Common myeloid progenitor, CD34-positive (primary cell): ENCODE results near the gene MXRA8.

Source experiments
- CTCF ChIA-PET: fragments of 350-600 bp; sonication (Branson Sonifier 250); formaldehyde crosslinking; loops from one replicate; lab custom pipeline; 2021; ENCODE audit warnings: antibody characterized with exemption; lab: Charles Lee
- POLR2A ChIA-PET: fragments of 350-600 bp; sonication (Branson Sonifier 250); formaldehyde crosslinking; loops from one replicate; lab custom pipeline; 2021; ENCODE audit warnings: antibody characterized with exemption; lab: Charles Lee
- DNase-seq, 3 donors: peaks; one replicate each; pipeline versions ENCODE4 v3.0.0 to v3.0.0-alpha.2; 2013
- H3K27ac ChIP-seq, 2 experiments: 1 replicate in 1 of 2; 2 replicates in 1 of 2; pipeline ENCODE4 v1.7.0; 2013; ENCODE audit warnings: inconsistent platforms in 2 of 2, low read length in 2 of 2, mild to moderate bottlenecking in 2 of 2, low read depth in 1 of 2, moderate library complexity in 1 of 2; ENCODE audit not compliant: severe bottlenecking in 2 of 2, insufficient read depth in 1 of 2, poor library complexity in 1 of 2
- H3K27me3 ChIP-seq, 5 experiments: replicated peaks in 2 of 5; 1 replicate in 3 of 5; 2 replicates in 2 of 5; pipeline versions ENCODE4 v1.6.1 to v1.7.0; 2013; ENCODE audit warnings: low read length in 4 of 5, mild to moderate bottlenecking in 2 of 5, moderate library complexity in 2 of 5, inconsistent platforms in 1 of 5; ENCODE audit not compliant: insufficient read depth in 5 of 5, control insufficient read depth in 4 of 5
- H3K36me3 ChIP-seq, 4 experiments: 1 replicate in 2 of 4; 2 replicates in 2 of 4; pipeline versions ENCODE4 v1.6.1 to v1.7.0; 2013; ENCODE audit warnings: low read length in 3 of 4, control low read depth in 1 of 4, mild to moderate bottlenecking in 1 of 4; ENCODE audit not compliant: control insufficient read depth in 4 of 4, insufficient read depth in 4 of 4
- H3K4me1 ChIP-seq, 4 experiments: 1 replicate in 3 of 4; 2 replicates in 1 of 4; pipeline versions ENCODE4 v1.6.1 to v1.7.1; 2013; ENCODE audit warnings: low read length in 3 of 4, mild to moderate bottlenecking in 3 of 4, control low read depth in 1 of 4, inconsistent platforms in 1 of 4, moderate library complexity in 1 of 4; ENCODE audit not compliant: control insufficient read depth in 4 of 4, insufficient read depth in 4 of 4; ENCODE audit errors: control extremely low read depth in 1 of 4
- H3K4me3 ChIP-seq, 7 experiments: 1 replicate in 4 of 7; 2 replicates in 3 of 7; pipeline versions ENCODE4 v1.5.1 to v1.7.0; 2013; ENCODE audit warnings: mild to moderate bottlenecking in 7 of 7, low read length in 6 of 7, moderate library complexity in 6 of 7, inconsistent platforms in 2 of 7, low read depth in 2 of 7, control low read depth in 1 of 7; ENCODE audit not compliant: insufficient read depth in 4 of 7, control insufficient read depth in 1 of 7; ENCODE audit errors: extremely low read depth in 1 of 7
- H3K9me3 ChIP-seq, 5 experiments: 1 replicate in 4 of 5; 2 replicates in 1 of 5; pipeline versions ENCODE4 v1.6.1 to v1.7.1; 2013; ENCODE audit warnings: low read length in 4 of 5, mild to moderate bottlenecking in 2 of 5, inconsistent platforms in 1 of 5, low read depth in 1 of 5, moderate library complexity in 1 of 5; ENCODE audit not compliant: control insufficient read depth in 4 of 5, insufficient read depth in 2 of 5; ENCODE audit errors: control extremely low read depth in 1 of 5
- WGBS: methylation state at CpG from one replicate; pipeline ENCODE4 v1.1.5; 2013; ENCODE audit not compliant: insufficient coverage; 5-methylcytosine and 5-hydroxymethylcytosine counted together

MXRA8 gene

GRCh38 chr1:1322418-1322817 lies 35.9 kb downstream of the MXRA8 start:
- WGBS: 96% methylated on average over 4 of the region's 14 CpGs
- H3K4me3 ChIP-seq: no peak overlapping the region
- H3K36me3 ChIP-seq: peaks cover 4 to 49% (median 30%) of the 10 kb centered on the region in 4 experiments
- CTCF ChIA-PET: interaction anchor here (1.2 kb wide), 1 partner anchor 13 kb away, joined by 3 read pairs; no protein-coding TSS in a partner anchor
- no peaks in the 10 kb centered on the region for H3K27me3 ChIP-seq
- H3K9me3 ChIP-seq: no peaks in the 10 kb centered on the region
- no peak overlapping the region for H3K27ac ChIP-seq
- H3K4me1 ChIP-seq: peaks cover 0 to 29% (median 27%) of the 10 kb centered on the region in 4 experiments
- POLR2A ChIA-PET: no interaction called here
- no peak for DNase-seq

- 100% methylated on average over 5 of the region's 8 CpGs for WGBS
- Histone ChIP-seq H3K27ac (no peak overlapping the region), H3K4me3 (no peak overlapping the region), H3K27me3 (no peaks in the 10 kb centered on the region), H3K9me3 (no peaks in the 10 kb centered on the region), H3K36me3 (peaks cover 4 to 44% (median 31%) of the 10 kb centered on the region in 4 experiments), H3K4me1 (peaks cover 0 to 28% (median 27%) of the 10 kb centered on the region in 4 experiments)
- DNase-seq: no peak
- CTCF ChIA-PET: no interaction called here
- POLR2A ChIA-PET: no interaction called here
These were observed 36.9 kb downstream of the MXRA8 start for GRCh38 chr1:1321477-1321876.

GRCh38 chr1:1320666-1321448 lies 37.5 kb downstream of the MXRA8 start:
- Histone ChIP-seq H3K27me3 (no peaks in the 10 kb centered on the region), H3K4me1 (peaks cover 0 to 25% (median 20%) of the 10 kb centered on the region in 4 experiments), H3K27ac (peak overlapping the region in 1 of 2 experiments; percentile 7), H3K9me3 (no peaks in the 10 kb centered on the region), H3K4me3 (no peak overlapping the region), H3K36me3 (peaks cover 4 to 45% (median 31%) of the 10 kb centered on the region in 4 experiments)
- ChIA-PET POLR2A (no interaction called here), CTCF (no interaction called here)
- 97% methylated on average over 21 of the region's 23 CpGs for WGBS
- no peak for DNase-seq

- H3K27ac ChIP-seq: no peak overlapping the region
- peaks cover 0 to 21% (median 12%) of the 10 kb centered on the region in 4 experiments for H3K4me1 ChIP-seq
- ChIA-PET POLR2A (no interaction called here), CTCF (no interaction called here)
- H3K27me3 ChIP-seq: no peaks in the 10 kb centered on the region
- no peak overlapping the region for H3K4me3 ChIP-seq
- DNase-seq: no peak
- WGBS: 91% methylated on average over 13 of the region's 13 CpGs
- no peaks in the 10 kb centered on the region for H3K9me3 ChIP-seq
- peaks cover 5 to 55% (median 36%) of the 10 kb centered on the region in 4 experiments for H3K36me3 ChIP-seq
These were observed 38.8 kb downstream of the MXRA8 start for GRCh38 chr1:1319646-1319941.

GRCh38 chr1:1318777-1319645 lies 39.3 kb downstream of the MXRA8 start:
- POLR2A ChIA-PET: interaction anchor here (0.6 kb wide), 1 partner anchor 221 kb away, joined by 4 read pairs; no protein-coding TSS in a partner anchor
- DNase-seq: no peak
- peaks cover 0 to 21% (median 10%) of the 10 kb centered on the region in 4 experiments for H3K4me1 ChIP-seq
- 92% methylated on average over 29 of the region's 36 CpGs for WGBS
- H3K9me3 ChIP-seq: no peaks in the 10 kb centered on the region
- H3K27ac ChIP-seq: no peak overlapping the region
- no peaks in the 10 kb centered on the region for H3K27me3 ChIP-seq
- CTCF ChIA-PET: no interaction called here
- no peak overlapping the region for H3K4me3 ChIP-seq
- H3K36me3 ChIP-seq: peaks cover 9 to 61% (median 41%) of the 10 kb centered on the region in 4 experiments

GRCh38 chr1:1318131-1318652 lies 40.2 kb downstream of the MXRA8 start:
- H3K9me3 ChIP-seq: no peaks in the 10 kb centered on the region
- no peaks in the 10 kb centered on the region for H3K27me3 ChIP-seq
- peaks cover 0 to 16% (median 6%) of the 10 kb centered on the region in 4 experiments for H3K4me1 ChIP-seq
- no peak for DNase-seq
- H3K27ac ChIP-seq: no peak overlapping the region
- H3K36me3 ChIP-seq: peaks cover 9 to 69% (median 49%) of the 10 kb centered on the region in 4 experiments
- H3K4me3 ChIP-seq: no peak overlapping the region
- CTCF ChIA-PET: no interaction called here
- POLR2A ChIA-PET: interaction anchor here (0.6 kb wide), 1 partner anchor 221 kb away, joined by 4 read pairs; no protein-coding TSS in a partner anchor
- 100% methylated on average over 4 of the region's 9 CpGs for WGBS
